H1 (cell line): ENCODE results near the gene SLC38A1. TPM values are rescaled to one million over a fixed set of nuclear protein-coding genes. Genes with fewer than 3 reads are reported as not detected.

Experiments used
- CTCF ChIA-PET: fragments of 300-600 bp; sonication (Branson Sonifier 250); formaldehyde crosslinking; loops from one replicate; lab custom pipeline; 2021; ENCODE audit not compliant: partially characterized antibody; lab: Charles Lee
- POLR2A ChIA-PET: fragments of 300-600 bp; sonication (Branson Sonifier 250); formaldehyde crosslinking; loops from one replicate; lab custom pipeline; 2021; ENCODE audit warnings: inconsistent platforms; ENCODE audit not compliant: partially characterized antibody; lab: Charles Lee
- DNase-seq, 2 experiments: peaks; one replicate each; pipeline versions ENCODE4 v3.0.0 to v3.0.0-alpha.2; 2010 to 2022; ENCODE audit warnings: low spot score in 2 of 2, low read depth in 1 of 2, mixed read lengths in 1 of 2
- FAIRE-seq: peaks from 2 replicates; lab custom pipeline; 2011; peaks lifted over from hg19 to GRCh38; lab: Jason Lieb, UNC
- H2AFZ ChIP-seq: 2 replicates; pipeline ENCODE4 v1.8.1; 2012; ENCODE audit warnings: low read length, inconsistent platforms
- H2AK5ac ChIP-seq: 2 replicates; pipeline ENCODE4 v1.6.1; 2013; ENCODE audit warnings: low read depth, low read length
- H2BK120ac ChIP-seq: replicated peaks from 2 replicates; pipeline ENCODE3; 2013; ENCODE audit warnings: low read depth, low read length, inconsistent platforms
- H2BK12ac ChIP-seq: 2 replicates; pipeline ENCODE4 v1.6.1; 2013; ENCODE audit warnings: low read depth, low read length
- H2BK15ac ChIP-seq: 2 replicates; pipeline ENCODE4 v1.6.1; 2013; ENCODE audit warnings: low read length
- H2BK20ac ChIP-seq: 2 replicates; pipeline ENCODE4 v1.6.1; 2013; ENCODE audit warnings: low read length
- H2BK5ac ChIP-seq: 2 replicates; pipeline ENCODE4 v1.6.1; 2013; ENCODE audit warnings: low read depth, low read length
- H3K14ac ChIP-seq: 2 replicates; pipeline ENCODE4 v1.6.1; 2013; ENCODE audit warnings: inconsistent platforms; ENCODE audit not compliant: insufficient read length
- H3K18ac ChIP-seq: 2 replicates; pipeline ENCODE4 v1.6.1; 2013; ENCODE audit warnings: low read length; ENCODE audit errors: extremely low read depth
- H3K23ac ChIP-seq: 2 replicates; pipeline ENCODE4 v1.6.1; 2013; ENCODE audit warnings: inconsistent platforms; ENCODE audit not compliant: insufficient read length
- H3K23me2 ChIP-seq: 2 replicates; pipeline ENCODE4 v1.6.1; 2013; ENCODE audit warnings: low read depth, low read length
- H3K27ac ChIP-seq: 2 replicates; pipeline ENCODE4 v1.6.1; 2011; ENCODE audit warnings: low read depth, low read length, inconsistent platforms
- H3K27me3 ChIP-seq, 4 experiments: replicated peaks in 1 of 4; 1 replicate in 1 of 4; 2 replicates in 3 of 4; pipeline versions ENCODE4 v1.6.1 to v1.8.1; 2011 to 2013; ENCODE audit warnings: low read length in 3 of 4, mild to moderate bottlenecking in 3 of 4, inconsistent platforms in 2 of 4, mixed read lengths in 2 of 4, moderate library complexity in 1 of 4; ENCODE audit not compliant: control insufficient read depth in 3 of 4, insufficient read depth in 3 of 4; ENCODE audit errors: extremely low read depth in 1 of 4
- H3K36me3 ChIP-seq, 4 experiments: 2 replicates each; pipeline versions ENCODE4 v1.6.1 to v1.8.1; 2011 to 2013; ENCODE audit warnings: mild to moderate bottlenecking in 4 of 4, low read length in 3 of 4, moderate library complexity in 2 of 4, control low read depth in 1 of 4, inconsistent platforms in 1 of 4; ENCODE audit not compliant: insufficient read depth in 4 of 4, control insufficient read depth in 2 of 4
- H3K4ac ChIP-seq: replicated peaks from 2 replicates; pipeline ENCODE3; 2013; ENCODE audit warnings: low read length, low read depth, mixed read lengths, inconsistent platforms; ENCODE audit not compliant: insufficient read length
- H3K4me1 ChIP-seq, 4 experiments: replicated peaks in 1 of 4; 1 replicate in 1 of 4; 2 replicates in 3 of 4; pipeline versions ENCODE4 v1.6.1 to v1.8.1; 2011 to 2013; ENCODE audit warnings: low read length in 3 of 4, inconsistent platforms in 2 of 4, mixed read lengths in 1 of 4; ENCODE audit not compliant: insufficient read depth in 4 of 4, control insufficient read depth in 3 of 4
- H3K4me2 ChIP-seq, 2 experiments: 2 replicates each; pipeline versions ENCODE4 v1.6.1 to v1.8.1; 2011 to 2013; ENCODE audit warnings: low read depth in 2 of 2, low read length in 2 of 2, control low read depth in 1 of 2, inconsistent platforms in 1 of 2, mild to moderate bottlenecking in 1 of 2; ENCODE audit not compliant: insufficient read depth in 1 of 2
- H3K4me3 ChIP-seq, 4 experiments: fragments of 200-600, 300-600 bp in 1 of 4; sonication (generic), shearing (Covaris generic), sonication (Bioruptor Twin) in 1 of 4; 2 replicates each; pipeline versions ENCODE4 v1.5.1 to v1.8.1; 2011 to 2016; ENCODE audit warnings: low read length in 4 of 4, low read depth in 3 of 4, control low read depth in 2 of 4, inconsistent platforms in 2 of 4, mild to moderate bottlenecking in 2 of 4, mixed read lengths in 1 of 4, moderate library complexity in 1 of 4; ENCODE audit not compliant: insufficient read depth in 2 of 4; ENCODE audit errors: extremely low read depth in 1 of 4
- H3K56ac ChIP-seq: replicated peaks from 2 replicates; pipeline ENCODE3; 2013; ENCODE audit warnings: low read depth, mild to moderate bottlenecking, mixed read lengths, low read length, inconsistent platforms; ENCODE audit not compliant: insufficient read length
- H3K79me1 ChIP-seq: 2 replicates; pipeline ENCODE4 v1.6.1; 2013; ENCODE audit warnings: low read depth, low read length, control low read depth
- H3K79me2 ChIP-seq, 2 experiments: 2 replicates each; pipeline versions ENCODE4 v1.6.1 to v1.8.1; 2012 to 2013; ENCODE audit warnings: low read length in 2 of 2, mild to moderate bottlenecking in 2 of 2, inconsistent platforms in 1 of 2; ENCODE audit not compliant: insufficient read depth in 2 of 2, control insufficient read depth in 1 of 2
- H3K9ac ChIP-seq, 4 experiments: replicated peaks in 1 of 4; 1 replicate in 1 of 4; 2 replicates in 3 of 4; pipeline versions ENCODE4 v1.6.1 to v1.8.1; 2011 to 2013; ENCODE audit warnings: low read depth in 3 of 4, low read length in 3 of 4, control low read depth in 2 of 4, mild to moderate bottlenecking in 2 of 4, moderate library complexity in 2 of 4, inconsistent platforms in 1 of 4; ENCODE audit errors: extremely low read depth in 1 of 4
- H3K9me3 ChIP-seq, 2 experiments: 2 replicates each; pipeline versions ENCODE4 v1.6.1 to v1.8.1; 2012 to 2013; ENCODE audit warnings: mild to moderate bottlenecking in 2 of 2, moderate library complexity in 2 of 2, control low read depth in 1 of 2, inconsistent platforms in 1 of 2, low read depth in 1 of 2, low read length in 1 of 2, mixed read lengths in 1 of 2; ENCODE audit not compliant: insufficient read depth in 2 of 2
- H4K20me1 ChIP-seq, 2 experiments: replicated peaks in 1 of 2; 2 replicates each; pipeline versions ENCODE3 to v1.8.1; 2011 to 2013; ENCODE audit warnings: inconsistent platforms in 2 of 2, low read length in 2 of 2, mild to moderate bottlenecking in 1 of 2; ENCODE audit not compliant: insufficient read depth in 2 of 2, control insufficient read depth in 1 of 2
- H4K5ac ChIP-seq: 2 replicates; pipeline ENCODE4 v1.6.1; 2013; ENCODE audit warnings: low read length, low read depth, mixed read lengths, inconsistent platforms; ENCODE audit not compliant: insufficient read length
- H4K8ac ChIP-seq: 2 replicates; pipeline ENCODE4 v1.8.0; 2013; ENCODE audit warnings: mild to moderate bottlenecking, moderate library complexity, low read length, inconsistent platforms; ENCODE audit not compliant: insufficient read depth; ENCODE audit errors: extremely low read depth
- H4K91ac ChIP-seq: replicated peaks from 2 replicates; pipeline ENCODE3; 2013; ENCODE audit warnings: low read length, mixed read lengths, inconsistent platforms; ENCODE audit not compliant: insufficient read length
- BACH1 ChIP-seq: IDR thresholded peaks from 2 replicates; pipeline ENCODE4 v1.6.1; 2012; ENCODE audit warnings: low read length, improper control_type of control experiment
- CTBP2 ChIP-seq: IDR thresholded peaks from 2 replicates; pipeline ENCODE4 v1.7.0; 2011; ENCODE audit warnings: borderline replicate concordance, mild to moderate bottlenecking, moderate library complexity, mixed read lengths, low read length; ENCODE audit not compliant: insufficient read depth, insufficient read length
- KDM1A ChIP-seq: fragments of 200-600, 300-600 bp; sonication (generic); IDR thresholded peaks from 2 replicates; pipeline ENCODE4 v1.7.1; 2016; ENCODE audit warnings: mild to moderate bottlenecking, low read length, borderline replicate concordance
- KDM4A ChIP-seq: IDR thresholded peaks from one replicate; pipeline ENCODE4 v1.7.1; 2012; ENCODE audit warnings: low read depth, mild to moderate bottlenecking, moderate library complexity, low read length, inconsistent platforms; ENCODE audit not compliant: severe bottlenecking
- POLR2A ChIP-seq, 2 experiments: IDR thresholded peaks; 1 replicate in 1 of 2; 2 replicates in 1 of 2; pipeline ENCODE4 v1.6.1; 2011; ENCODE audit warnings: low read depth in 2 of 2, low read length in 2 of 2, mild to moderate bottlenecking in 2 of 2; ENCODE audit errors: control extremely low read depth in 1 of 2
- SIN3A ChIP-seq, 2 experiments: IDR thresholded peaks in 1 of 2; conservative IDR thresholded peaks in 1 of 2; 2 replicates each; pipeline ENCODE4 v1.6.1; 2011 to 2012; ENCODE audit warnings: low read length in 2 of 2, improper control_type of control experiment in 1 of 2, low read depth in 1 of 2, mild to moderate bottlenecking in 1 of 2
- YY1 ChIP-seq: IDR thresholded peaks from 2 replicates; pipeline ENCODE4 v1.6.1; 2011; ENCODE audit warnings: low read depth, mild to moderate bottlenecking, low read length
- WGBS, 2 experiments: shearing (Covaris generic) in 1 of 2; methylation state at CpG; one replicate each; pipeline versions ENCODE4 v1.1.6 to v1.1.7; 2013 to 2015; ENCODE audit warnings: low lambda C conversion rate in 2 of 2, mixed read lengths in 2 of 2, inconsistent platforms in 1 of 2, low coverage in 1 of 2, missing lambda C conversion rate in 1 of 2; ENCODE audit not compliant: insufficient replicate concordance in 2 of 2, insufficient coverage in 1 of 2, insufficient read length in 1 of 2; ENCODE audit errors: extremely low coverage in 1 of 2, missing lambda C conversion rate in 1 of 2; 5-methylcytosine and 5-hydroxymethylcytosine counted together
- polyA plus RNA-seq, 7 experiments: library from polyadenylated mRNA; depleted of rRNA in 3 of 7; stranded (reverse) in 5 of 7; unstranded in 2 of 7; fragments of >200 nt in 5 of 7; fragments of 200-250 nt in 2 of 7; gene quantifications; 1 replicate in 5 of 7; 2 replicates in 1 of 7; 4 replicates in 1 of 7; pipeline versions ENCODE4 v1.2.1 to v1.2.3, GENCODE V29; 2011 to 2013; ENCODE audit warnings: missing spikeins in 2 of 7, mixed read lengths in 2 of 7
- total RNA-seq: library from RNA; stranded (reverse); fragmentation: NEBNext Ultra II Directional; extraction: Animal tissue kit (Norgen Biotek cat#: 25700); gene quantifications from 2 replicates; pipeline ENCODE4 v1.2.1, GENCODE V29; 2021
- TF ChIP-seq, protein P1 (sequence below), 3 experiments: IDR thresholded peaks; 1 replicate in 2 of 3; 2 replicates in 1 of 3; pipeline versions ENCODE4 v1.5.1 to v1.6.1; 2011; ENCODE audit warnings: low read length in 3 of 3, mild to moderate bottlenecking in 3 of 3, inconsistent platforms in 2 of 3, low read depth in 1 of 3, moderate library complexity in 1 of 3; ENCODE audit not compliant: insufficient read depth in 1 of 3; ENCODE audit errors: control extremely low read depth in 1 of 3

The SLC38A1 gene
- total and polyA plus RNA-seq, 2 of the 8 experiments (the other 6 are each of a cell fraction or from before 2014, with no cell fraction given) = 83.4 to 242 TPM

- Histone ChIP-seq H3K79me2 (peaks cover 52 to 83% of the 10 kb centered on the region in 2 experiments), H2AFZ (no peak overlapping the region), H3K9me3 (no peaks in the 10 kb centered on the region), H3K27me3 (no peaks in the 10 kb centered on the region), H3K79me1 (no peaks in the 10 kb centered on the region; the same call in 1 of the 2 replicates), H3K4me3 (peak overlapping the region; percentile 91 to 98 (median 96)), H3K4ac (peak overlapping the region; percentile 96), H3K27ac (peak overlapping the region; percentile 97), H2BK12ac (peak overlapping the region; percentile 90; the same call in 1 of the 2 replicates), H3K36me3 (no peaks in the 10 kb centered on the region; a peak in 1 of 8 replicates), H2BK5ac (peak overlapping the region; percentile 99), H3K4me1 (peaks cover 6 to 21% (median 14%) of the 10 kb centered on the region in 4 experiments; a peak in 6 of 7 replicates), H3K9ac (peak overlapping the region; percentile 96 to 97 (median 96)), H3K14ac (no peak overlapping the region), H2BK120ac (peak overlapping the region; percentile 93), H4K5ac (peak overlapping the region; percentile 84), H3K18ac (peak overlapping the region; percentile 98), H4K8ac (peak overlapping the region; percentile 99), H4K91ac (peak overlapping the region; percentile 100), H3K56ac (peak overlapping the region; percentile 88), H2AK5ac (peak overlapping the region; percentile 59; the same call in 1 of the 2 replicates), H3K23ac (no peak overlapping the region), H3K4me2 (peak overlapping the region; percentile 72 to 91), H2BK15ac (no peak overlapping the region), H2BK20ac (no peak overlapping the region), H4K20me1 (peaks cover 15 to 25% of the 10 kb centered on the region in 2 experiments), H3K23me2 (peaks cover 9% of the 10 kb centered on the region)
- ChIA-PET CTCF (interaction anchor here (0.9 to 1.6 kb wide), 3 partner anchors 8 to 91 kb away, joined by 3 to 4 read pairs (median 3); no protein-coding TSS in a partner anchor), POLR2A (interaction anchor here (0.8 to 10.3 kb wide), 33 partner anchors 9 to 246 kb away, joined by 3 to 198 read pairs (median 5); partner anchors contain the start of gene SLC38A2)
- DNase-seq (no peak), FAIRE-seq (no peak)
- 2% methylated on average over 39 of the region's 48 CpGs; no CpG with 5 or more reads in 1 of the 2 experiments for WGBS, 2 experiments
- TF ChIP-seq YY1 = no peak
- TF ChIP-seq KDM1A = no peak
- TF ChIP-seq KDM4A = peak; percentile 32
- no peak for TF ChIP-seq CTBP2
- peak in 1 of 2 experiments; percentile 6; a peak in 2 of 3 replicates for TF ChIP-seq POLR2A (IDR thresholded peaks at IDR 0.05; ENCODE audit: control extremely low read depth in 1 of 2, low read depth in 2 of 2, low read length in 2 of 2)
- TF ChIP-seq, protein P1, sequence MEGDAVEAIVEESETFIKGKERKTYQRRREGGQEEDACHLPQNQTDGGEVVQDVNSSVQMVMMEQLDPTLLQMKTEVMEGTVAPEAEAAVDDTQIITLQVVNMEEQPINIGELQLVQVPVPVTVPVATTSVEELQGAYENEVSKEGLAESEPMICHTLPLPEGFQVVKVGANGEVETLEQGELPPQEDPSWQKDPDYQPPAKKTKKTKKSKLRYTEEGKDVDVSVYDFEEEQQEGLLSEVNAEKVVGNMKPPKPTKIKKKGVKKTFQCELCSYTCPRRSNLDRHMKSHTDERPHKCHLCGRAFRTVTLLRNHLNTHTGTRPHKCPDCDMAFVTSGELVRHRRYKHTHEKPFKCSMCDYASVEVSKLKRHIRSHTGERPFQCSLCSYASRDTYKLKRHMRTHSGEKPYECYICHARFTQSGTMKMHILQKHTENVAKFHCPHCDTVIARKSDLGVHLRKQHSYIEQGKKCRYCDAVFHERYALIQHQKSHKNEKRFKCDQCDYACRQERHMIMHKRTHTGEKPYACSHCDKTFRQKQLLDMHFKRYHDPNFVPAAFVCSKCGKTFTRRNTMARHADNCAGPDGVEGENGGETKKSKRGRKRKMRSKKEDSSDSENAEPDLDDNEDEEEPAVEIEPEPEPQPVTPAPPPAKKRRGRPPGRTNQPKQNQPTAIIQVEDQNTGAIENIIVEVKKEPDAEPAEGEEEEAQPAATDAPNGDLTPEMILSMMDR (IDR thresholded peaks at IDR 0.05; ENCODE audit: control extremely low read depth in 1 of 3, insufficient read depth in 1 of 3, low read depth in 1 of 3, low read length in 3 of 3) = no peak
- TF ChIP-seq SIN3A (conservative IDR thresholded peaks at IDR 0.05 in 1 of 2, IDR thresholded peaks at IDR 0.05 in 1 of 2; ENCODE audit: low read depth in 1 of 2, low read length in 2 of 2) = 0 out of 4 replicates have a peak, but pooled peaks have one; percentile 26 to 30
- 0 out of 2 replicates have a peak, but pooled peaks have one; percentile 9 for TF ChIP-seq BACH1
Observed at GRCh38 chr12:46267825-46268582, 839 bp downstream of the SLC38A1 start.
